Posterior cingulate gyrus (tissue), 11 donors: ENCODE results near the gene MARVELD2.
"Not testable (repeated sequence)": the region's sequence is repeated elsewhere in the genome, so short reads cannot be mapped to it uniquely, and the experiment has no call there.

ENCODE experiments used
- DNase-seq, 10 donors: peaks; one replicate each; pipeline versions ENCODE4 v3.0.0 to v3.0.0-alpha.2; 2020 to 2021; ENCODE audit warnings: mixed read lengths in 3 of 10
- intact Hi-C: fragments of 100-400 bp; cut with DNase I; formaldehyde crosslinking; loops from one replicate; pipeline ENCODE4 v1.15.1; 2023

Gene MARVELD2

DNA sequence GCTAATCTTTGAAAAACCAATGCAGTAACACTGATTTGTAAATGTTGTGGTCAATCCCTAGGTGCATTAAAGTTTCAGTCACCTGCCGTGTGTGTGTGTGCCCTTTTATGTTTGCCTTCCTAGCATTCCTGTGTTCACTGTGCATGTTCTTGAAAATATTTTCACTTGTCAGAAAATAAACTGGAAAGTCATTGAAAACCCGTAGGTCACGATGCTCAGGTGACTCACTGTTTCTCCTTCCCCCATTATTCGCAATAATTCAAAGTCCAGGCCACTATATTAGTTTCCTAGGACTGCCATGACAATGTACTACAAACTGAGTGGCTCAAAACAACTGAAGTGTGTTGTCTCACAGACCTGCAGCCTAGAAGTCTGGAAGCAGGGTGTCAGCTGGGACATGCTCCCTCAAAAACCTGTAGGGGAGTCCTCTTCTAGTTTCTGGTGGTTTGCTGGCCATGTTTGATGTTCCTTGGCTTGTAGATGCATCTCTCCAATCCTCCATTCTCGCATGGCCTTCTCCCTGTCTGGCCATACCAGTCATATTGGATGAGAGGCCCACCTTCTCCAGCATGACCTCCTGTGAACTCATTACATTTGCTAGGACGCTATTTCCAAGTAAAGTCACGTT, 29.3 kb downstream of the MARVELD2 start:
- no peak for DNase-seq
- intact Hi-C loops: no loop called here

DNA sequence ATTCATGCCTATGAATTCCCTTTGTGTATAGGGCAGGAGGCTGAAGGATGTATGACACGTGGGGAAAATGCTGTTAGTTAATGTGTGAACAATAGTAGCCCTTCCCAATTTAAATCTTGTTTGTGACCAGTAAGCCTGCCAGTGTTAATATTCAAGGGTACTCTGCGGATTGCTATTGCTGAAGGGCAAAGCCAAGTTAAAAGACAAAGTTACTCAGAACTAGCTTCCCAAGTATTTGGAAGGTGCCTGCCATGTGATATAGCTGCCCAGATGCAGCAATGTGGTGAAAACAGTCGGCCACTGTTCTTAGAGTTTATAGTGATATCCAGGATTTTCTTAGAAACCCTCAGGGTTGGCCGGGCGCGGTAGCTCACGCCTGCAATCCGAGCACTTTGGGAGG, 34.6 kb downstream of the MARVELD2 start:
- intact Hi-C loops: no loop called here
- DNase-seq: no peak

DNA sequence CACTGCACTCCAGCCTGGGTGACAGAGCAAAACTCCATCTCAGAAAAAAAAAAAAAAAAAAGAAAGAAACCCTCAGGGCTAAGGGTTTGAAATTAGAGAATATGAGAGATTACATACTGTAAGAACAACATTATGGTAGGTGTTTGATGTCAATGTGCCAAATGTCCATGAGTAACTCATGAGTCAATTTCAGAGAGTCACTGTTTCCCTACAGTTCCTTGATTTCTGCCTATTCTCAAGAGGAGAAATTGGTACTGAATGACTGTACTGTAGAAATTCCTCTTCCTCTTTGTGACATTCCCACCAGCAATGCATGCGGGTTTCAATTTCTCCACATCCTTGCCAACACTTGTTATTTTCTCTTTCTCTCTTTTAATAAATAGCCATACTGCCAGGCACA, 35.2 kb downstream of the MARVELD2 start:
- intact Hi-C loops: no loop called here
- DNase-seq: no peak

DNA sequence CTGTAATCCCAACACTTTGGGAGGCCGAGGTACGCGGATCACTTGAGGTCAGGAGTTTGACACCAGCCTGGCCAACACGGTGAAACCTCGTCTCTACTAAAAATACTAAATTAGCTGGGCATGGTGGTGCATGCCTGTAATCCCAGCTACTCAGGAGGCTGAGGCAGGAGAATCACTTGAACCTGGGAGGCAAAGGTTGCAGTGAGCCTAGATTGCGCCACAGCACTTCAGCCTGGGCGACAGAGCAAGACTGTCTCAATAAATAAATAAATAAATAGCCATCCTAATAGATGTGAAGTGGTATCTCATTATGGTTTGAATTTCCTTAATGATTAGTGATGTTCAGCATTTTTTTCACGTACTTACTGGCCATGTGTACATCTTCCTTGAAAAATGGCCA, 35.6 kb downstream of the MARVELD2 start:
- DNase-seq, intact Hi-C loops: not testable (repeated sequence)

DNA sequence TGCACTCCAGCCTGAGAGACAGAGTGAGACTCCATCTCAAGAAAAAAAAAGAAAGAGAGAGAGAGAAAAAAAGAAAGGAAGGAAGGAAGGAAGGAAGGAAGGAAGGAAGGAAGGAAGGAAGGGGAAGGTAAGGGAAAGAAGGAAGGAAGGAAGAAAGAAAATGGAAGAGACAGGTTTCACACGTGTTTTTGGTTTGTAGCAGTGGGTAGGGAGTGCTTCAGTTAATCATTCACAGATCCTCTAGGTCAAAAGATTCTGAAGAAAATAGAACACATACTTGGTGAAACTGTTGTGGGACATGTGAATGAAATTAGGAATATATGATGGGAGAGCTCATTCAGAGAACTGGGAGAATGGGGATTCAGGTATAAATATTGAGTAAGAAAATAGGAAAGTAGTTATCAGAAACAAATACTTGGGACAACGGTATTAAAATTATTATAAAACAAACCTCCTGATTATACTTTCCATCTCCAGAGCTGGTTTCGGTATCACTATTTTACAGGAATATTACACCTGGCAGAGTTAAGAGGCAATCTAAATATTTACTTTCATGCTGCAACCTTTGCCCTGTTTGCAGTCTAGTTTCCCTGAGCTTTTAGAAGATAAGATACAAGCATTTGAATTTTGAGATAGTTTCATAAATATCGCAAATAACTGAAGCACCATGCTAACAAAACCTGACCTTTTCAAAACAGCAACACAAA, 37.2 kb downstream of the MARVELD2 start:
- intact Hi-C loops: no loop called here
- no peak for DNase-seq

DNA sequence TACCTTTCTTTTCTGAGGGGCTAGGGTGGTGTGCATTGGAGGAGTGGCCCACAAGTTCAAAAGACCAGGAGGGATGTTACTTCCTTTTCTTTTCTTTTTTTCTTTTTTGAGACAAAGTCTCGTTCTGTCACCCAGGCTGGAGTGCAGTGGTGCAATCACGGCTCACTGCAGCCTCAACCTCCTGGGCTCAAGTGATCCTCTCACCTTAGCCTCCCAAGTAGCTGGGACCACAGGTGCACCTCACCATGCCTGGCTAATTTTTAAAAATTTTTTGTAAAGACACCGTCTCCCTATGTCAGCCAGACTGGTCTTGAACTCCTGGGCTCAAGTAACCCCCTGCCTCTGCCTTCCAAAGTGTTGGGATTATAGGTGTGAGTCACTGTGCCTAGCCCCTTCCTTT, 38.6 kb downstream of the MARVELD2 start:
- DNase-seq, intact Hi-C loops: not testable (repeated sequence)

DNA sequence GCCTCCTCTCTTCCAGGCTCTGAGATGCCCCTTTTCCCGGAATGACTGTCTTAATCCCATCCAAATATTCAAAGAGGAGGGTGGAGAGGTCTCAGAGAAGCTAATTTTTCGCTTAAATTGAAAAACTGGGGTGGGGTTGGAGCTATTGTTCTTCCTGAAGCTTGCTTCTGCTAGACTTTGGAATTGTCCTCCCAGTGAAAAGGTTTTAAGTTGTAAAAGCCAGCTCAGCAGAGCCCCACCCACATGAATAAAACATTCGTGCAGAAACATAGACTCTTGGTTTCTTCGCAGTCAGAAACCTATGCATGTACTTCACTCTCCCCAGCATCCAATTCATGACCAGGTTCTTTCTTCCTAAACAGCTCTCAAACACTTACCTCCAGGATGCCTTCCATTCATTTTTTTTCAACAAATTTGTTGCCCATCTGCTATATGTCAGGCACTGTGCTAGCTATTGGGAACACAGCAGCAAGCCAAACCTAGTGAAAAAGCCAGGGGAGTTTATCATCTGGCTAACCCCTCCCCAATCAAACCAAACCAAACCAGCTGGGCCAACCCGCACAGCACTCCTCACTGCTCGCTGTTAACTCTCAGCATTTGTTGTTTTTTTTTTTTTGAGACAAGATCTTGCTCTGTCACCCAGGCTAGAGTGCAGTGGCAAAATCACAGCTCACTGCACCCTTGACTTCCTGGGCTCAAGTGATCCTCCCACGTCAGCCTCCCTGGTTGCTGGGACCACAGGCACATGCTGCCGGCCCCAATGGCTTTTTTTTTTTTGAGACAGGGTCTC, 39.7 kb downstream of the MARVELD2 start:
- no peak for DNase-seq
- intact Hi-C loops: no loop called here

DNA sequence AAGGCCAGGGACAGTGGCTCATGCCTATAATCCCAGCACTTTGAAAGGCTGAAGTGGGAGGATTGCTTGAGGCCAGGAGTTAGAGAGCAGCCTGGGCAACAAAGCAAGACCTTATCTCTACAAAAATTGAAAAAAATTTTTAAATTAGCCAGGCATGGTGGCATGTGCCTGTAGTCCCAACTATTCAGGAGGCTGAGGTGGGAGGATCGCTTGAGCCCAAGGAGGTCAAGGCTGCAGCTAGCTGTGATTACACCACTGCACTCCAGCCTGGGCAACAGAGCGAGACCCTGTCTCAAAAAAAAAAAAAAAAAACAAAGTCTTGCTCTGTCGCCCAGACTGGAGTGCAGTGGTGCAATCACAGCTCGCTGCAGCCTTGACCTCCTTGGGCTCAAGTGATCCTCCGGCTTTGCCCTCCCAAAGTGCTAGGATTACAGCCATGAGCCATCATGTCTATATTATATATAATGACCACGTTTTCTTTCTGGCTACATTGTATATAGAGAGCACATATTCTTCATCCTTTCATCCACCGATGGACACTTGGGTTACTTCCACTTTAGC, 40.6 kb downstream of the MARVELD2 start:
- DNase-seq, intact Hi-C loops: not testable (repeated sequence)

DNA sequence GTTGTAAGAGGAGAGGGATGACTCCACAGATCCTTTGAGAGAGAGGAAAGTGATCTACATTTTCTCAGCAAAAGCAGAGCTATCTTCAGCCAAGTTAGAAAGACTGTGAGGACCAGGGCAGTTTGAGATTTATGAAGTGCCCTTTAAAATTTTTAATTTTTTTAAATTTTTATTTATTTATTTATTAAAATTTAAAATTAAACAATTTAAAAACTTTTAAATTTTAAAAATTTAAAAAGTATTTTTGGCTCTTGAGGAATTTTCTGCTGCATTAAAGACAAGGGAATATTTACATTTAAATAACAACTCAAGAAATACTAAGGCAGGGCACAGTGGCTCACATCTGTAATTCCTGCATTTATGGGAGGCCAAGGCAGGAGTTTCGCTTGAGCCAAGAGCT, 47.3 kb downstream of the MARVELD2 start:
- no peak for DNase-seq
- intact Hi-C loops: no loop called here

DNA sequence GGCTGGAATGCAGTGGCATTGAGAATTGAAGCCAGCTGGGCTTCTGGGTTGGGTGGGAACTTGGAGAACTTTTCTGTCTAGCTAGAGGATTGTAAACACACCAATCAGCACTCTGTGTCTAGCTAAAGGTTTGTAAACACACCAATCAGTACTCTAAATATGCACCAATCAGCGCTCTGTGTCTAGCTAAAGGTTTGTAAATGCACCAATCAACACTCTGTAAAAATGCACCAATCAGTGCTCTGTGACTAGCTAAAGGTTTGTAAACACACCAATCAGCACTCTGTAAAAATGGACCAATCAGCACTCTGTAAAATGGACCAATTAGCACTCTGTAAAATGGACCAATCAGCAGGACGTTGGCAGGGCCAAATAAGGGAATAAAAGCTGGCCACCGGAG, 51.5 kb downstream of the MARVELD2 start:
- DNase-seq, intact Hi-C loops: not testable (repeated sequence)

DNA sequence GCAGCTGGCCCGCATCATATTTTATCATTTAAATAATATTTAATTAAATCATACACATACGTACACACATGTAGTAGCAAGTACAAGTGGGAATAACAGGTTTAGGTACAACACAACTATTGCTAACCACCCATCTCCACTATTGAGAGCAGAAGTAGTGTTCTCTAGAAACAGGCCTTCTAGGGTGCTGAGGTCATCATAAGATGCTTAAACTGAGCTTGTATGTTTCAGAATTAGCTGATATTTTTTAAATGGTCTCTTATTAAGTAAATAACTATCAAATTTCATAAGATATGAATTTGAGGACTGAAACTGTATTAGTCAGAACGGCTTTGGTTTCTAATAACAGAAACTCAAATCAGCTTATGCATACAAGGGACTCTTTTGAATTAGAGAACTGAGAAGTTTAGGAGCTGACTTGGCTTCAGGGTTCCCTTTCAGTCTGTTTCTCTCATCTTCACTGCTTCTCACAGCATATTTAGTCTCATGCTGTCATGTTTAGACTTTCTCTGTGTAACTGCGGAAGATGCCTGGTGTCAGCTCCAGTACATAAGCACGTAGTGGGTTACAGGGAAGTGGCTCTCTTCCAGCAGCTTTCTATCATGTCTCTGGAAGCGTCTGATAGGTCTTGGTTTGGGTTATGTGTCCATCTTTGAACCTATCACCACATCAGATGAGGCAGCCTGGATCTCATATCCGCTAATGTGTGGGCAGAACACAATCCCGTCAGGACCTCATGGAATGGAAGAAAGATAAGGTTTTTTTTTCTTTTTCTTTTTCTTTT, 52.7 kb downstream of the MARVELD2 start:
- DNase-seq: no peak
- intact Hi-C loops: no loop called here

DNA sequence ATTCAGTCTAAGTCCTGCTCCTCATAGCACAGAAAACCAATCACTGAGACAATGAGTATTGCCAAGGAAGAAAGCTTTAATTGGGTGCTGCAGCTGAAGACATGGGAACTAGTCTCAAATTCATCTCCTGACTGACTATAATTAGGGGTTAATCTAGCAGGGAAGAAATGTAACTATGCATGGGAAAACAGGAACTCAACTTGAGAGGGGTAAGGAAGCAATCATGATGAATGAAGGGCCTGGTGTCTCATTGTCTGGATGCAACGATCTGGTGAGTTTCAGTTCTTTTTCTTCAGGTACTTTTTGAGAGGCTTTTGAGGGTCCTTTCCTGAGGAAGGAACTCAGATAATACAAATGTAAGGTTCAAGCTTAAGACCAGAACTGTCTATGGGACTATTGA, 53.7 kb downstream of the MARVELD2 start:
- intact Hi-C loops: no loop called here
- no peak for DNase-seq

DNA sequence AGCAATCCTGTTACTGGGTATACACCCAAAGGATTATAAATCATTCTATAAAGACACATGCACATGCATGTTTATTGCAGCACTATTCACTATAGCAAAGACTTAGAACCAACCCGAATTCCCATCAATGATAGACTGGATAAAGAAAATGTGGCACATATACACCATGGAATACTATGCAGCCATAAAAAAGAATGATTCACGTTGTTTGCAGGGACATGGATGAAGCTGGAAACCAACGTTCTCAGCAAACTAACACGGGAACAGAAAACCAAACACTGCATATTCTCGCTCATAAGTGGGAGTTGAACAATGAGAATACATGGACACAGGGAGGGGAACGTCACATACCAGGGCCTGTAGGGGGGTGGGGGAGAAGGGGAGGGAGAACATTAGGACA, 56.6 kb downstream of the MARVELD2 start:
- DNase-seq, intact Hi-C loops: not testable (repeated sequence)

DNA sequence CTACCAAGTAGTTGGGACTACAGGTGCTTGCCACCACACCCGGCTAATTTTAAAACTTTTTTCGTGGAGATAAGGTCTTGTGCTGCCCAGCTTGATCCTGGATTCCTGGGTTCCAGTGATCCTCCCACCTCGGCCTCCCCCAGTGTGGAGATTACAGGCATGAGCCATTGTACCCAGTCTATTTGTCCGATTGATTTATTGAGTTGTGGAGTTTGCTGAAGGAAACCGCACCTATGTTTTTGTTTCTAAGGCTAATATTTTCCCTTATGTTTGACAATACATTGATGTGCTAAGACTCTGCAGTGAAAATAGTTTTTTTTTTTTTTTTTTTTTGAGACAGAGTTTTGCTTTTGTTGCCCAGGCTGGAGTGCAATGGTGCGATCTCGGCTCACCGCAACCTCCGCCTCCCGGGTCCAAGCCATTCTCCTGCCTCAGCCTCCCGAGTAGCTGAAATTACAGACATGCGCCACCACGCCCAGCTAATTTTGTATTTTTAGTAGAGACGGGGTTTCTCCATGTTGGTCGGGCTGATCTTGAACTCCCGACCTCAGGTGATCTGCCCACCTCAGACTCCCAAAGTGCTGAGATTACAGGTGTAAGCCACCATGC, 57.7 kb downstream of the MARVELD2 start:
- DNase-seq, intact Hi-C loops: not testable (repeated sequence)

DNA sequence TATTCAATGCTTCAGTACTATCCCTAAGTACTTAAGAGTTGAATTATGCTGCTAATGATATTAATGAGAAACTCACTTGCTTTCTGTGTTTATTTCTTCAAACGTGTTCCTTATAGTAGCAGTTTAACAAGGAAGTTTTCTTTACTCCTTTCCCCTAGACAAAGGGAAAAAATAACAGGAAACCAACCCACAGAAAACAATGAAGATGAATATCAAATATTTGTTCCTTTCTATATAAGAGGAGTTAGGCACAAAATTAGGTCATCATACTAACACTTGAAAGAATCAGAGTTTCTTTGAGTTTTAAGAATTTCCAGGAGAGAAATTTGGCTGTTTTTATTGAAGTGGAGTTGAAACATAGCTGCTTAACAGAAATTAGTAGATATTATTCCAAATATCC, 62.3 kb downstream of the MARVELD2 start:
- intact Hi-C loops: no loop called here

DNA sequence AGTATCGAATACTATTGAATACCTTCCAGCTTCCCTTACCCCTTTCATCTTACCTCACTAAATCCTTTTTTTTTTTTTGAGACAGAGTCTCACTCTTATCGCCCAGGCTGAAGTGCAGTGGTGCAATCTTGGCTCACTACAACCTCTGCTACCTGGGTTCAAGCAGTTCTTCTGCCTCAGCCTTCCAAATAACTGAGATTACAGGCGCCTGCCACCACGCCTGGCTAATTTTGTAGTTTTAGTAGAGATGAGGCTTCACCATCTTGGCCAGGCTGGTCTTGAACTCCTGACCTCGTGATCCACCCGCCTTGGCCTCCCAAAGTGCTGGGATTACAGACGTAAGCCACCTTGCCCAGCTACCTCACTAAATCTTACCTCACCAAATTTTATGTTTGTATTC, 63.4 kb downstream of the MARVELD2 start:
- DNase-seq, intact Hi-C loops: not testable (repeated sequence)

More for the DNA sequence above, 62.3 kb downstream of the MARVELD2 start:
- no peak for DNase-seq

DNA sequence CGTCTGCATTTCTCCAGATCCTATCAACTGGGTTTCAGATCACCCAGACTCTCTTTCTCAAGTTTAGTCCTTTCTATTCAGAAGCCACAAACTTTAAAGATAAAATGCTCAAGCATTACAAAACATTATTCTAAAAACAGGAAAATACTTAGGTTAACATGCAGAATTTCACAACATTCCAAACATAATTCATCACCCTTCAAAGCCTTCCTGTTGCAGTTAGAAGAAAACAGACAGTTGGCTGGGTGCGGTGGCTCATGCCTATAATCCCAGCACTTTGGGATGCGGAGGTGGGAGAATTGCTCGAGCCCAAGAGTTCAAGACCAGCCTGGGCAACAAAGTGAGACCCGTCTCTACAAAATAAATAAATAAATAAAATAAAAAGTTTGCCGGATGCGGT, 70.0 kb downstream of the MARVELD2 start:
- intact Hi-C loops: no loop called here
- DNase-seq: no peak

DNA sequence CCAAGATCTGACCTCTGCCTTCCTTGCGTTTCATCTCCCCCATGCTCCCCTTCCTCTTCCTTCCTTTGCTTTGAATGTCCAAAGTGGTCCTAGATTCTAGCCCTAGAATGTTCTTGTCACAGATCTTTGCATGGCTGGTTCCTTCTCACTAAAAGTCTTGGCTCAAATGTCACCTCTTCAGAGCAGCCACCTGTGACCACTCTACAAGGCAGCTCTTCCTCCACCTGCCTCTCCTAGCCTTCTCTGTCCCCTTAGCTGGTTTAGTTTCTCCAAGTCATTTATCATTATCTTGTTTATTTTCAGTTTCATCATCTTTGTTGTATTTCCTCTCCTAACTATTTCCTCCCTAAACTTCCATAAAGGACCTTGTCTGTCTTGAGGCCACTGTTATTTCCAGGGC, 70.6 kb downstream of the MARVELD2 start:
- no peak for DNase-seq
- intact Hi-C loops: no loop called here

DNA sequence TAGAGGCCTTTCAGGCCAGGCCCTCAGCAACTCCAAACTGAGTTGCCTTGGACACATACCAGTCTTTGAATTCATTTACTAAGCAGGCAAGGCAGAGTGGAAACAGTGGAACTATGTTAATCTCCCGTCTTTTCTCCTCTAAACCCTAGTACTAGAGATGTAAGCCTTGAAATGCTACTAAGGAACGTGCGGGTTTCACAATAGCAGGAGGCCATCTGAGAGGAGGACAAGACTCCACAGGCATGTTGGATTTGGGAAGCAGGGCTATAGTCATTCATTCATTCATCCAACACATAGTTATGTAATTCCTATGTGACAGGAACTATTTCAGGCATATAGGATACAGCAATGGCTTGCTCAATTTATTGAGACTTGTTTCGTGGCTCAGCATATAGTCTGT, 74.3 kb downstream of the MARVELD2 start:
- no peak for DNase-seq
- intact Hi-C loops: no loop called here

DNA sequence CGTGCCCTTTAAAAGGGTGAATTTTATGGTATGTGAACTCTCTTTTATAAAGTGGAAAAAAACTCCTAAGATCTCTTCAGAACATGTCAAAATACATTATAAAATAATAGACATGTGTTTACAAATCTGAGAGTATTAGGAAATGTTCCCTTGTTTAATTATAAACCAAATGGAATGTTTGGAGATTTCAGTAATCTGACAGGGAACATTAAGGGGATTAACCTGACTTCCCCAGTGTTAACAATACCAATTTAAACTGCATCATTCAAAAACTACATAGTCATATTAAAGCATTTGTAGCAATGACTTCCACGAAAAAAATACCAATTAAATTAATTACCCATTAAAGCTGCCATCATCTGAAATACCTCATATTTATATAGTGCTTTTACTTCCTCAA, 76.1 kb downstream of the MARVELD2 start:
- intact Hi-C loops: no loop called here

More for the DNA sequence above, 76.1 kb downstream of the MARVELD2 start:
- no peak for DNase-seq
